ENCODE results near the gene TNFSF13.

Gene TNFSF13

GRCh38 chr17:7560172-7561027 is 1.9 kb downstream of the TNFSF13 start:
- peaks cover 62% of the 10 kb centered on the region for H3K4me1 ChIP-seq
- H3K4me3 ChIP-seq = peak overlapping the region; percentile 94
- H4K20me1 ChIP-seq = peaks cover 26% of the 10 kb centered on the region
- peak overlapping the region; percentile 96 for H3K9ac ChIP-seq
- H3K9me3 ChIP-seq = no peaks in the 10 kb centered on the region
- TF ChIP-seq Cebpa-rat (IDR thresholded peaks at IDR 0.05) = no peak
- peak overlapping the region; percentile 94 for H3K27ac ChIP-seq
- peaks cover 24% of the 10 kb centered on the region for H3K36me3 ChIP-seq
- H3K4me2 ChIP-seq = peak overlapping the region; percentile 100
- H3K27me3 ChIP-seq = no peaks in the 10 kb centered on the region

- Histone ChIP-seq H3K36me3 (peaks cover 31% of the 10 kb centered on the region), H3K9me3 (no peaks in the 10 kb centered on the region), H3K4me3 (peak overlapping the region; percentile 94), H3K9ac (peak overlapping the region; percentile 96), H3K27me3 (no peaks in the 10 kb centered on the region), H3K4me2 (peak overlapping the region; percentile 100), H3K27ac (peak overlapping the region; percentile 94), H4K20me1 (peaks cover 27% of the 10 kb centered on the region), H3K4me1 (peaks cover 62% of the 10 kb centered on the region)
- TF ChIP-seq Cebpa-rat (IDR thresholded peaks at IDR 0.05) = no peak
Observed at GRCh38 chr17:7561028-7561575, 2.6 kb downstream of the TNFSF13 start.

GRCh38 chr17:7561589-7562207 is 3.1 kb downstream of the TNFSF13 start, which contains the start of gene SENP3:
Gene SENP3 (plus strand): TSS chr17:7561919. CDS start chr17:7563077, 1,158 bp downstream.
- H3K9me3 ChIP-seq = no peaks in the 10 kb centered on the region
- H3K4me1 ChIP-seq = peaks cover 62% of the 10 kb centered on the region
- peak within 1 kb of the TSS; percentile 94 for H3K4me3 ChIP-seq
- H4K20me1 ChIP-seq = peaks cover 27% of the 10 kb centered on the region
- peak within 1 kb of the TSS; percentile 94 for H3K27ac ChIP-seq
- peak within 1 kb of the TSS; percentile 96 for H3K9ac ChIP-seq
- H3K4me2 ChIP-seq = peak within 1 kb of the TSS; percentile 100
- TF ChIP-seq Cebpa-rat (IDR thresholded peaks at IDR 0.05) = no peak
- H3K27me3 ChIP-seq = no peaks in the 10 kb centered on the region
- peaks cover 37% of the 10 kb centered on the region for H3K36me3 ChIP-seq

GRCh38 chr17:7562208-7562605 is 3.7 kb downstream of the TNFSF13 start:
- Histone ChIP-seq H3K36me3 (peaks cover 42% of the 10 kb centered on the region), H3K27ac (peak overlapping the region; percentile 94), H3K9ac (peak overlapping the region; percentile 96), H3K4me1 (peaks cover 60% of the 10 kb centered on the region), H3K27me3 (no peaks in the 10 kb centered on the region), H3K9me3 (no peaks in the 10 kb centered on the region), H3K4me3 (peak overlapping the region; percentile 94), H4K20me1 (peaks cover 27% of the 10 kb centered on the region), H3K4me2 (peak overlapping the region; percentile 100)
- TF ChIP-seq Cebpa-rat (IDR thresholded peaks at IDR 0.05) = no peak

- no peaks in the 10 kb centered on the region for H3K9me3 ChIP-seq
- peak overlapping the region; percentile 96 for H3K9ac ChIP-seq
- H3K4me2 ChIP-seq = peak overlapping the region; percentile 100
- peaks cover 49% of the 10 kb centered on the region for H3K4me1 ChIP-seq
- peaks cover 50% of the 10 kb centered on the region for H3K36me3 ChIP-seq
- H3K4me3 ChIP-seq = peak overlapping the region; percentile 94
- H3K27ac ChIP-seq = peak overlapping the region; percentile 94; the same call in 1 of the 2 replicates
- H3K27me3 ChIP-seq = no peaks in the 10 kb centered on the region
- peaks cover 27% of the 10 kb centered on the region for H4K20me1 ChIP-seq
- no peak for TF ChIP-seq Cebpa-rat (IDR thresholded peaks at IDR 0.05)
Observed at GRCh38 chr17:7563115-7563869, 4.7 kb downstream of the TNFSF13 start.

- peaks cover 14% of the 10 kb centered on the region for H3K4me1 ChIP-seq
- no peak for TF ChIP-seq Cebpa-rat (IDR thresholded peaks at IDR 0.05)
- H3K36me3 ChIP-seq = peaks cover 75% of the 10 kb centered on the region
- no peaks in the 10 kb centered on the region for H3K9me3 ChIP-seq
- H3K27me3 ChIP-seq = no peaks in the 10 kb centered on the region
- H3K4me3 ChIP-seq = no peak overlapping the region
- no peak overlapping the region for H3K27ac ChIP-seq
- no peak overlapping the region for H3K9ac ChIP-seq
- no peak overlapping the region for H3K4me2 ChIP-seq
- peaks cover 27% of the 10 kb centered on the region for H4K20me1 ChIP-seq
Observed at GRCh38 chr17:7569571-7569970, 11.0 kb downstream of the TNFSF13 start.

GRCh38 chr17:7570351-7570750 is 11.8 kb downstream of the TNFSF13 start:
- H3K9ac ChIP-seq = no peak overlapping the region; the same call in 1 of the 2 replicates
- no peak overlapping the region for H3K4me3 ChIP-seq
- peaks cover 21% of the 10 kb centered on the region for H3K4me1 ChIP-seq
- H3K36me3 ChIP-seq = peaks cover 75% of the 10 kb centered on the region
- H3K27me3 ChIP-seq = no peaks in the 10 kb centered on the region
- H3K9me3 ChIP-seq = no peaks in the 10 kb centered on the region
- no peak overlapping the region for H3K4me2 ChIP-seq
- no peak for TF ChIP-seq Cebpa-rat (IDR thresholded peaks at IDR 0.05)
- H3K27ac ChIP-seq = no peak overlapping the region
- H4K20me1 ChIP-seq = peaks cover 27% of the 10 kb centered on the region

GRCh38 chr17:7572338-7572587 is 13.7 kb downstream of the TNFSF13 start:
- Histone ChIP-seq H3K9ac (peak overlapping the region; percentile 77), H3K36me3 (peaks cover 75% of the 10 kb centered on the region), H3K27ac (peak overlapping the region; percentile 80)

GRCh38 chr17:7572588-7573323 is 14.2 kb downstream of the TNFSF13 start:
- peaks cover 75% of the 10 kb centered on the region for H3K36me3 ChIP-seq
- H3K27me3 ChIP-seq = no peaks in the 10 kb centered on the region
- peak overlapping the region; percentile 100 for H3K9ac ChIP-seq
- H3K4me2 ChIP-seq = peak overlapping the region; percentile 98
- peaks cover 45% of the 10 kb centered on the region for H3K4me1 ChIP-seq
- no peaks in the 10 kb centered on the region for H3K9me3 ChIP-seq
- H3K4me3 ChIP-seq = peak overlapping the region; percentile 100
- TF ChIP-seq Cebpa-rat (IDR thresholded peaks at IDR 0.05) = no peak
- H3K27ac ChIP-seq = peak overlapping the region; percentile 100
- peaks cover 50% of the 10 kb centered on the region for H4K20me1 ChIP-seq

More at GRCh38 chr17:7572338-7572587, 13.7 kb downstream of the TNFSF13 start:
- peaks cover 45% of the 10 kb centered on the region for H4K20me1 ChIP-seq
- H3K4me3 ChIP-seq = peak overlapping the region; percentile 100
- peak overlapping the region; percentile 84 for H3K4me2 ChIP-seq
- no peak for TF ChIP-seq Cebpa-rat (IDR thresholded peaks at IDR 0.05)
- peaks cover 40% of the 10 kb centered on the region for H3K4me1 ChIP-seq
- H3K27me3 ChIP-seq = no peaks in the 10 kb centered on the region
- no peaks in the 10 kb centered on the region for H3K9me3 ChIP-seq

Data from BLaER1 (cell line).